Hepatocyte (in vitro differentiated cells): ENCODE measurements around the gene SLC2A11.

Experiments
- EZH2 ChIP-seq: fragments of 200-600 bp; sonication (generic); IDR thresholded peaks from 2 replicates; pipeline ENCODE4 v1.6.1; 2016; ENCODE audit warnings: antibody characterized with exemption, mild to moderate bottlenecking, borderline replicate concordance
- EZH2phosphoT487 ChIP-seq: fragments of 200-600 bp; sonication (generic); IDR thresholded peaks from one replicate; pipeline ENCODE4 v1.6.1; 2018; ENCODE audit warnings: antibody characterized with exemption, mild to moderate bottlenecking, low read depth, moderate library complexity; ENCODE audit not compliant: unreplicated experiment, severe bottlenecking
- TF ChIP-seq, protein P1 (sequence below): fragments of 200-600 bp; sonication (generic); IDR thresholded peaks from 2 replicates; pipeline ENCODE4 v1.5.1; 2016; ENCODE audit warnings: antibody characterized with exemption, mild to moderate bottlenecking; ENCODE audit not compliant: poor library complexity

DNA sequence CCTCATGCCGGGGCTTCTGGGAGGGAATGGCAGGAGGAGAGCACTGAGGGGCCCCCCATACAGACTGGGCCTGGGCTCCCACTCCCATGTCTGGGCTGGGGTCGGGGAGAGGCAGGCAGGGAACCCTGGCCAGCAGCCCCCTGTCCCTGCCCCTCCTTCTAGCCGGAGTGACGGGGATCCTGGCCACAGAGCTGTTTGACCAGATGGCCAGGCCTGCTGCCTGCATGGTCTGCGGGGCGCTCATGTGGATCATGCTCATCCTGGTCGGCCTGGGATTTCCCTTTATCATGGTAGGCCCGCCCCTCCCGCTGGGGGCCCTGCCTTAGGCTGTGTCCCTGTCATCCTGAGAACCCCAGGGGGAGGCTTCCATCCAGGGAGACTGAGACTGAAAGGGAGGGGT is 26.5 kb downstream of the SLC2A11 start:
- TF ChIP-seq, protein P1, sequence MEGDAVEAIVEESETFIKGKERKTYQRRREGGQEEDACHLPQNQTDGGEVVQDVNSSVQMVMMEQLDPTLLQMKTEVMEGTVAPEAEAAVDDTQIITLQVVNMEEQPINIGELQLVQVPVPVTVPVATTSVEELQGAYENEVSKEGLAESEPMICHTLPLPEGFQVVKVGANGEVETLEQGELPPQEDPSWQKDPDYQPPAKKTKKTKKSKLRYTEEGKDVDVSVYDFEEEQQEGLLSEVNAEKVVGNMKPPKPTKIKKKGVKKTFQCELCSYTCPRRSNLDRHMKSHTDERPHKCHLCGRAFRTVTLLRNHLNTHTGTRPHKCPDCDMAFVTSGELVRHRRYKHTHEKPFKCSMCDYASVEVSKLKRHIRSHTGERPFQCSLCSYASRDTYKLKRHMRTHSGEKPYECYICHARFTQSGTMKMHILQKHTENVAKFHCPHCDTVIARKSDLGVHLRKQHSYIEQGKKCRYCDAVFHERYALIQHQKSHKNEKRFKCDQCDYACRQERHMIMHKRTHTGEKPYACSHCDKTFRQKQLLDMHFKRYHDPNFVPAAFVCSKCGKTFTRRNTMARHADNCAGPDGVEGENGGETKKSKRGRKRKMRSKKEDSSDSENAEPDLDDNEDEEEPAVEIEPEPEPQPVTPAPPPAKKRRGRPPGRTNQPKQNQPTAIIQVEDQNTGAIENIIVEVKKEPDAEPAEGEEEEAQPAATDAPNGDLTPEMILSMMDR, result no peak
- TF ChIP-seq EZH2, result no peak
- TF ChIP-seq EZH2phosphoT487, result no peak
